NCI-H2196 treated with DMSO at 0.1 percent for 48 hours (cell line): ENCODE results near the gene CAP1.
"Not testable (repeated sequence)": the region's sequence is repeated elsewhere in the genome, so short reads cannot be mapped to it uniquely, and the experiment has no call there.

Source experiments
- DNase-seq: peaks from one replicate; lab custom pipeline; 2025; ENCODE audit not compliant: unreplicated experiment; lab: John Stamatoyannopoulos, UW

Gene CAP1, protein sequence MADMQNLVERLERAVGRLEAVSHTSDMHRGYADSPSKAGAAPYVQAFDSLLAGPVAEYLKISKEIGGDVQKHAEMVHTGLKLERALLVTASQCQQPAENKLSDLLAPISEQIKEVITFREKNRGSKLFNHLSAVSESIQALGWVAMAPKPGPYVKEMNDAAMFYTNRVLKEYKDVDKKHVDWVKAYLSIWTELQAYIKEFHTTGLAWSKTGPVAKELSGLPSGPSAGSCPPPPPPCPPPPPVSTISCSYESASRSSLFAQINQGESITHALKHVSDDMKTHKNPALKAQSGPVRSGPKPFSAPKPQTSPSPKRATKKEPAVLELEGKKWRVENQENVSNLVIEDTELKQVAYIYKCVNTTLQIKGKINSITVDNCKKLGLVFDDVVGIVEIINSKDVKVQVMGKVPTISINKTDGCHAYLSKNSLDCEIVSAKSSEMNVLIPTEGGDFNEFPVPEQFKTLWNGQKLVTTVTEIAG

DNA sequence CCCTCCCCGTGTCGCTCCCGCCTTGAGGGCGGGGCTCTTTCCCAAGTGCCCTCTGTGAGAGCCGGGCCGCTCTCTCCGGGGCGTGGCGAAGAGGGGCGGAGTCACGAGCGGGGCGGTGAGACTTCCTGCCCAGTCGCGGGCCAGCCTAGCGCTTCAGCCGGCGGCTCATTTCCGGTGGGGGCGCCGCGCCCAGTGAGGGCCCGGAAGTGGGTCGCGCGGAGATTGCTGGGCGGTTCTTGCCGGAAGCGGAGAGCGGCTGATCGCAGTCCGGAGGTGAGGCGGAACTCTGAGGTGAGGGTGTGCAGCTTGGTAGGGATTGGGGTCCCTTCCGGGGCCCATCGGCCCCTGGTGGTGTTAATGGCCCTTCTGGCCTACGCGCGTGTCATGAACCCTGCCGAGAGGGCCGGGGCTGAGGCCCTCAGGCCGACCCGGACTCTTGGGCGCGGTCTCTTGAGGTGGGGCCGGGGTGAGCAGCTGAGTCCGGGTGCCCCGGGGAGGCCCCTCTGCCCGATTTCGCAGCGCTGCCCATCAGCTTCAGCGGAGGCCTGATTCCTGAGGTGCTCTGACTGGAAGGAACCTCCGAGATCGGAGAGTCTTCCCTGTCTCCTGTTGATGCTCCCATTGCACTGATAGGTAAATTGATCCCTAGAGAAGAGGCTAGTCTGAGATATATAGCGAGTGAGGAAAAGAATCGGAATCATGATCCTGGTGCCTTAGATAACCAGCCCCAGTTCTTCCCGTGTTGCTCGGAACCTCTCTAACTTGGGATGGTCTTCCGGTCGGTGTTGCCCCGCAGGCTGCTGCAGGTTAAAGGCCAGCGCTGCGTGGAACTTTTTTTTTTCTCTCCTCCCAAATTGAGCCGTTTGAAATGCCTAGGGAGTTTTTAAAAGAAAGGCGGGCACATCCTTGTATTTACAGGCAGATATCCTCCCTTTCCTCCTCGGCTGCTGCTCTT lies at the start of gene CAP1:
TSS of gene CAP1 (plus strand) at position 219 of the 955 bp plus-strand sequence. CDS start 18,618 bp downstream, outside the sequence.
- DNase-seq: peak; percentile 97

GRCh38 chr1:39992234-39992633 lies 48.3 kb upstream of the CAP1 start:
- DNase-seq: no peak

DNA sequence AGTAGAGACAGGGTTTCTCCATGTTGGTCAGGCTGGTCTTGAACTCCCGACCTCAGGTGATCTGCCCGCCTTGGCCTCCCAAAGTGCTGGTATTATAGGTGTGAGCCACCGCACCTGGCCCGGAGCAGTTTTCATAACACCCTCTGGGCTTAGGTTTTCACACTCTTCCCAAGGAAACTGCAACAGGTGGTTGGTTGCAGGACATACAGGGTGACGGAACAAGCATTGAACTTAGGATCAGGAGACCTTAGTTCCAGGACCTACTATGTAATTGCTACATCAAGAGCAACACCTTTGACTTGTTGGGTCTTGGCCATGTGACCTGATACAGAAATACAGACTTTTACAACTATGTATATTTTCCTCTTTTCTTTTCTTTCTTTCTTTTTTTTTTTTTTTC lies 47.6 kb upstream of the CAP1 start:
- DNase-seq: no peak

GRCh38 chr1:39995973-39996393 lies 44.5 kb upstream of the CAP1 start:
- DNase-seq: no peak

GRCh38 chr1:39996396-39997004 lies 44.0 kb upstream of the CAP1 start:
- no peak for DNase-seq

DNA sequence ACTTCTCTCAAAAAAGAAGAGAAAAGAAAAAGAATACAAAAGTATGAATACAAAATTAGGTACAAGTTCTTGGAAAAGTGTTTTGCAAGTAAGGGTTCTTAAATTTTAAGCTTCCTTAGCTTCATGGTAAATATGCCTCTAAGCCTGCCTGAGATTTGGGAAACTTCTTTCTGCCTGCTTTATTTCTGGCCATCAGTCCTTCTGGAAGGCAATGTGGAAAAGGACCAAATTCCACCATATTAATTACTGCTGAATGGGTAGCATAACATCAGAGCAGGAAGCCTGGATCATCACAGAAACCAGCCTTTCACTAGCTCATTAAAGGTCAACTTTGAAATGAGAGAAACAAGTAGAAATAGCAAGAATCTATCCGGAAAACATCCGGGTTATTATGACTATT lies 39.1 kb upstream of the CAP1 start:
- DNase-seq: no peak

DNA sequence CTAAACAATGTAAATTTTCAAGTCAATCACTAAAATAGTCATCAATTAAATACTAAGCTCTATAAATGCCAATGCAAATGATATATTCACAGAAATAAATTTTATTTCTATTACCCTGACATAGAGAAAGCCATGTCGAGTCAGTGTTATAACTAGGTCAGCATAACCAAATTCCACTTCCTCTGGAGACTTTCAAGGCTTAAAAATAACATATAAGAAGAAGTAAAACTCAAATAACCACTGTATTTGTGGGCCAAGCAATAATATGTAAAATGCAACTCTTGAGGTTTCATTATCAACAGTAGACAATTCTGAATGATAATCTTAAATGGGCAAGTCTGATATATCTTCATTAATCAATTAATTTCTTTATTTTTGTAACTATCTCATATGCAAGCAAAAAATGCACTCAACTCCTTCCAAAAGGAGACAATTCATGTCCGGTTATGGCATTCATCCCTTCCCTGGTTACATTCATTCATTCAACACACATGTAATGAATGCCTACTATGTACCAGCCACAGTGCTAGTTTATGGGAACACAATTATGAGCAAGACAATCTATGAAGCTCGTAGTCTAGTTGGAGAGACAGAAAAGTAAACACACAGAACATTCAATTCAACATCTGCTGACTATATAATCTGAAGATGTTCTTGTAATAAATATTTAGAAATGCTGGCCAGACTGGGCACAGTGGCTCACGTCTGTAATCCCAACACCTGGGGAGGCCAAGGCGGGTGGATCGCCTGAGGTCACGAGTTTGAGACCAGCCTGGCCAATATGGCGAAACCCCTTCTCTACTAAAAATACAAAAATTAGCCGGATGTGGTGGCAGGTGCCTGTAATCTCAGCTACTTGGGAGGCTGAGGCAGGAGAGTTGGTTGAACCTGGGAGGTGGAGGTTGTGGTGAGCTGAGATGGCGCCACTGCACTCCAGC lies 37.1 kb upstream of the CAP1 start:
- DNase-seq: no peak

GRCh38 chr1:40004857-40005256 lies 35.7 kb upstream of the CAP1 start:
- no peak for DNase-seq

DNA sequence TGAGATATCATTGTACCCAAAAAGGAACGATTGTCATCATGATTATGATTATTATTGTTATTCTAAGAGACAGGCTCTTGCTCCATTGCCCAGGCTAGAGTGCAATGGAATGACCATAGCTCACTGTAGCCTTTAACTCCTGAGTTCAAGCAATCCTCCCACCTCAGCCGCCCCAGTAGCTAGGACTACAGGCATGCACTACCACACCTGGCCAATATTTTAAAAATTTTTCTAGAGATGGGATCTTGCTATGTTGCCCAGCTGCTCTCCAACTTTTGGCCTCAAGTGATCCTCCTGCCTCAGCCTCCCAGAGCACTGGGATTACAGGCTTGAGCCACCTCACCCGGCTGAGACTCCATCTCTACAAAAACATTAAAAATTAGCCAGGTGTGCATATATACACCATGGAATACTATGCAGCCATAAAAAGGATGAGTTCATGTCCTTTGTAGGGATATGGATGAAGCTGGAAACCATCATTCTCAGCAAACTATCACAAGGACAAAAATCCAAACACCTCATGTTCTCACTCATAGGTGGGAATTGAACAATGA lies 33.0 kb upstream of the CAP1 start:
- DNase-seq: not testable (repeated sequence)

DNA sequence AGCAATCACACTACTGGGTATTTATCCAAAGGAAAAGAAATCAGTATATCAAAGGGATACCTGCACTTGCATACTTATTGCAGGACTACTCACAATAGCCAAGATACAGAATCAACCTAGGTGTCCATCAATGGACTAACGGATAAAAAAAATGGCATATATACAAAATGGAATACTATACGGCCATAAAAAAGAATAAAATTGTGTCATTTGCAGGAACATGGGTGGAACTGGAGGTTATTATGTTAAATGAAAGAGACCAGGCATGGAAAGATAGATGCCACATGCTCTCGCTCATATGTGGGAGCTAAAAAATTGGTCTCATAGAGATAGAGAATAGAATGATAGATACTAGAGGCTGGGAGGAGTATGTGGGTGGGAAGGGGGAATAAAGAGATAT lies 29.3 kb upstream of the CAP1 start:
- DNase-seq: no peak

DNA sequence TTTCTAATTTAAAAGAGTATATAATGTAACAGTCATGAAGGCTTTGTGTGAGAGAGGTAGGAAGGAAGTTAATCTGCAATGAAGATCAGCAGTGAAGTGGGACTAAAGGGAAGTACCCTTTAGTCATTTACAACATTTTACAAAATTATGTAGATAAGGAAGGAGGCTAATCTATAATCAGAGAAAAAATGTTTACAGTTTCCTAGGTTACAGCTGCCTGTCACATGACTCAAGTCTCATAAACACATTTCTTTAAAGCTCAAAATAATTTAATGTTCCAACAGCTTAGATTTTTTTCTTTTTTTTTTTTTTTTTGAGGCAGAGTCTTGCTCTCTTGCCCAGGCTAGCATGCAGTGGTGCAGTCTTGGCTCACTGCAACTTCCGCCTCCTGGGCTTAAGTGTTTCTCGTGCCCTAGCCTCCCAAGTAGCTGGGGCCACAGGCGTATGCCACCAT lies 26.2 kb upstream of the CAP1 start:
- no peak for DNase-seq

DNA sequence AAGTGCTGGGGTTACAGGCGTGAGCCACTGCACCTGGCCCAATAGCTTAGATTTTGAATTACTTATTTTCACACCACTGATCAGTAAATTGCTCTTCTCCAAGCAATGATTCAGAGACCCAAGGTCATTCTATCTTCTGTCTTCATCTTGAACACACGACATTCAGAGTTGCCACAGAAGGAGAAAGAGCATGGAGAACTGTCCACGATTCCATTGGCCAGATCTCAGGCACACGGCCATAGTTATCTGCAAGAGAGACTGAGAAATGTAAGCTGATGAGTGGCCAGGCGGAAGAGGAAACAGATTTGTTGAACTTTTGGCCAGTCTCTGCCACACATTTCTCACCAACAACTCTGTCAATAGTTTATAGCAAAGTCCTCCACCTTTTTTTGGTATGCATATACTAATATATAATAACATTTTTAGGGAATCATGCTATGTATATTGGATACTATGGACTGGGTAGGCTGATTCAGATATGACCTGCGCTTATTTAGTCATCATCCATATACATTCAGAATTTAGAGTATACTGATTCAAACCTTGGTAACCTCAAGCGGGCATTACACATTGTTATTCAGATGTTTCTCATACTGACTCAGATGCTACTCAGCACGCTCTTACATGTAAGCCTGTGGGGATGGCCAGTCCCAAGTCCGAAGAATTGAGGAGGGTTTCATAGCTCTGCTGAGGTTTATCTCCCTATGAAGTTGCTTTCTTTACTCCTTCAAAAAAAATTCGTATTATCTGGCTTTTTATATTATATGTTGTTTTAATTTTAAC lies 25.5 kb upstream of the CAP1 start:
- DNase-seq: no peak

DNA sequence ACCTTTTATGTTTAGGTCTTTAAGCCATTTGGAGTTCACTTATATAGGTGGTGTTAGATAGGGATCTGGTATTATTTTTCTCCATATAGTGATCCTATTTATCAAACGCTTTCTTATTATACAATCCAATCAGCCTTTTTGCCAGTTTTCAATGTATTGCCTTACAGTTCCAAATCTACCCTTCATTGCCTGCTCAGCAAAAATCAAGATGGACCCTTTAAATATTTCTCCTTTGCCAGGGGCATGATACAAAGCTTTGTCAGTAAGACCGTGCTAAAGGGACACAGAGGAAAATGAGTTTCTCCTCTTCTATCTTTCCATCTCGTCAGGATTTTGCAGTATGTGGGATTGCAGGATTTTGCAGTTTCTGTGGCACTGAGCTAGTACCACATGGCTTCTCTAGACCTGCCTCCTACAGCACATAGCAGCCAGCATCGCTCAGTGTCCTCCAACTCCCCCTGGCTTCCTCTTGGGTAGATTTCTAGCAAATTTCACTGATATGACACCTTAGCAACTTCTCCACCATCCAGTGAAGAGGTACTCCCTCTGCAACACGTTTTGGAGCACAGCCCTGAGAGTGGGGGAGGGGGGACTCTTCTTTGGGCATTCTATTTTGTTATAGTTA lies 22.5 kb upstream of the CAP1 start:
- no peak for DNase-seq

DNA sequence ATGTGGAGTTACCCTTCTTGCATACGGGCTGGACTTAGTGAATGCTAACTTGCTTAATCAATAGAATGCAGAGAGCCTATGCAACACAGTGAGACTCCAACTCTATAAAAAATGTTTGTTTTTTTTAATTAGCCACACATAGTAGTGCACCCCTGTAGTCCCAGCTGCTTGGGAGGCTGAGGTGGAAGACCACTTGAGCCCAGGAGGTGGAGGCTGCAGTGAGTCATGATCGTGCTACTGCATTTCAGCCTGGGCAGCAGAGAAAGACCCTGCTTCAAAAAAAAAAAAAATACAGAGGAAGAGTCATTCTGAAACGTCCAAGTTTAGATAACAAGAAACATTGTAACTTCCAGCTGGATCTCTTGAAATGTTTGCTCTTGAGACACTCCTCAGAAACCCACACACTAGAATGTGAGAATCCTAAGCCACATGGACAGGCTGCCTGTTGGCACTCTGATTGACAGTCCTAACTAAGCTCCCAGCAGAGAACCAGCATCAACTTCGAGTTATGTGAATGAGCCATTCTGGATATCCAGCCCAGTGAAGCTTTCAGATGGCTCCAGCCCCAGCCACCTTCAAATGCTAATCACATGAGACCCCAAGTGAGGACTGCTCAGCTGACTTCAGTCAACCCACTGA lies 20.0 kb upstream of the CAP1 start:
- no peak for DNase-seq

DNA sequence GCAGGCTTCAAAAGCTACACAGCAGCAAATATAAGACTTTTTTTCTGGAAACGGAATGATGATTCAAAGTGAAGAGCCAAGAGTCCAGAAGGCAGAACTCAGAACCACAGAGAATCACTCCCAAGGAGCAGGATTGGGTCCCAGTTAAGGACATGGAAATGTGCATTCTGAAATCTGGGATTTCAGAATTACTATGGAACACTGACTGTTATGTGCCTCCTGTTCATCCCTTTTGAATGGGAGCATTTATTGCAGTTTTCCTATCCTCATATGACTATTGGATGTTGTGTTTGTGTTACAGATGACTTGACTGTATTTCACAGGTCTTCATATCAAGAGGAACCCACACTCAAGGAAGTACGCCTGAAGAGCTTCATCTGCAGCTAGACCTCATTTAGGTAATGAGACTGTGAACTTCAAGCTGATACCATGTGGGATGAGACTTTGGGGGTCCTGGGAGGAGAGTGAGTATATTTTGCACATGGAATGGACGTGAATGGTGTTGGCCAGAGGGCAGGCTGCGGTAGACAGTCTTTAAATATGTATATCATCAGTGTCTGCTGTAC lies 17.1 kb upstream of the CAP1 start:
- DNase-seq: no peak

GRCh38 chr1:40024671-40025070 lies 15.9 kb upstream of the CAP1 start:
- no peak for DNase-seq

DNA sequence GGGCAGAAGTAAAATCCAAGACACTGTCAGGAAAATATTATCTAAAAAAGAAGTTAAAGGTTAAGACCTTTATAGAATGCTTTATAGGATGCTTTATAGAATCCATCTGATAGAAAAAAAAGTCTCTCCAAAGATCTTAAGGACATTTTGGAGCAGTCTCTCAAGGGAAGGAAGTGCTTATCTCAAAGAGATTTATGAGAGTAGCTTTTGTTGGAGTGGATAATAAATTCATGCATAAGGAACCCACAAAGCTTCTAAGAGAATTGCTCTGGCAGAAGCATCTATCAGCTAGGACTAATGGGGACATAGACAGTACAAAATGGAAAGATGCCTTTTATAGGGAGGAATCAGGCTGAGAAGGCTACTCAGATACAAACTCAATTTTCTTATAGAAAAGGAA lies 12.9 kb upstream of the CAP1 start:
- DNase-seq: no peak

DNA sequence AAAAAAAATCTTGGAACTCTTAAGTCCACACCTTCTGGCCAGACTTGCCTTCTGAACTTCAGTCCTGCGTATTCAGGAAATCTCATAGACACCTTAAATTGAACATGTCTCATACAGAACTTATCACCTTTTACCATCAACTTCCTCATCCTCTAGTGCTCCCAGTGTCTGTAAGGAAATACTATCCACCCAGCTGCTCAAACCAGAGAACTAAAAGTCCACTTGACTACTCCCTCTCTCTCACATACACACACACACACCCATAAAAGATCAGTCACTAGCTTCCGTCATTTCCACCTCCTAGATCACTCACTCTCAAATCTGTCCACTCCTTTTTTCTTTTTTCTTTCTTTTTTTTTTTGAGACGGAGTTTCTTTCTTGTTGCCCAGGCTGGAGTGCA lies 10.9 kb upstream of the CAP1 start:
- DNase-seq: no peak
